ENCODE data around the gene SLC25A21. TPM values are rescaled to one million over a fixed set of nuclear protein-coding genes. Genes with fewer than 3 reads are reported as not detected.
"Not testable (repeated sequence)": the region's sequence is repeated elsewhere in the genome, so short reads cannot be mapped to it uniquely, and the experiment has no call there.

The SLC25A21 gene
- total RNA-seq, 1 experiment from 2014 or later, result 7.1 TPM

GRCh38 chr14:36981832-36982529 lies 190.4 kb downstream of the SLC25A21 start:
- 0 out of 4 replicates have a peak, but pooled peaks cover 2 to 3% of the 10 kb centered on the region in 2 experiments for H3K4me1 Mint-ChIP-seq

GRCh38 chr14:36980413-36980812 lies 192.0 kb downstream of the SLC25A21 start:
- H3K27me3 Mint-ChIP-seq (ENCODE audit: low read depth); H2AK5ac ChIP-seq (ENCODE audit: insufficient read length, low read length): not testable (repeated sequence)
- no CpG with 5 or more reads among the region's 4 CpGs for WGBS (ENCODE audit: extremely low coverage, insufficient read length, low lambda C conversion rate)

More at GRCh38 chr14:36981832-36982529, 190.4 kb downstream of the SLC25A21 start:
- H2BK20ac ChIP-seq (ENCODE audit: low read depth, low read length, poor library complexity, severe bottlenecking), result no peak overlapping the region
- H3K4me1 ChIP-seq (ENCODE audit: insufficient read depth, low read length), result no peaks in the 10 kb centered on the region
- no peak overlapping the region for H2BK15ac ChIP-seq (ENCODE audit: low read depth, low read length)
- TF ChIP-seq, protein P1, sequence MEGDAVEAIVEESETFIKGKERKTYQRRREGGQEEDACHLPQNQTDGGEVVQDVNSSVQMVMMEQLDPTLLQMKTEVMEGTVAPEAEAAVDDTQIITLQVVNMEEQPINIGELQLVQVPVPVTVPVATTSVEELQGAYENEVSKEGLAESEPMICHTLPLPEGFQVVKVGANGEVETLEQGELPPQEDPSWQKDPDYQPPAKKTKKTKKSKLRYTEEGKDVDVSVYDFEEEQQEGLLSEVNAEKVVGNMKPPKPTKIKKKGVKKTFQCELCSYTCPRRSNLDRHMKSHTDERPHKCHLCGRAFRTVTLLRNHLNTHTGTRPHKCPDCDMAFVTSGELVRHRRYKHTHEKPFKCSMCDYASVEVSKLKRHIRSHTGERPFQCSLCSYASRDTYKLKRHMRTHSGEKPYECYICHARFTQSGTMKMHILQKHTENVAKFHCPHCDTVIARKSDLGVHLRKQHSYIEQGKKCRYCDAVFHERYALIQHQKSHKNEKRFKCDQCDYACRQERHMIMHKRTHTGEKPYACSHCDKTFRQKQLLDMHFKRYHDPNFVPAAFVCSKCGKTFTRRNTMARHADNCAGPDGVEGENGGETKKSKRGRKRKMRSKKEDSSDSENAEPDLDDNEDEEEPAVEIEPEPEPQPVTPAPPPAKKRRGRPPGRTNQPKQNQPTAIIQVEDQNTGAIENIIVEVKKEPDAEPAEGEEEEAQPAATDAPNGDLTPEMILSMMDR (conservative IDR thresholded peaks at IDR 0.05), result no peak
- no peak overlapping the region for H2BK120ac ChIP-seq (ENCODE audit: low read depth, low read length, poor library complexity, severe bottlenecking)
- Mint-ChIP-seq H3K36me3 (ENCODE audit: insufficient read depth in 1 of 3, low read depth in 3 of 3) (no peaks in the 10 kb centered on the region), H3K4me3 (no peak overlapping the region), H3K27ac (no peak overlapping the region), H3K9me3 (no peaks in the 10 kb centered on the region), H3K27me3 (ENCODE audit: low read depth) (no peaks in the 10 kb centered on the region)
- no peaks in the 10 kb centered on the region for H3K23me2 ChIP-seq (ENCODE audit: insufficient read length, low read depth, low read length, poor library complexity, severe bottlenecking)
- no peak overlapping the region for H4K8ac ChIP-seq (replicated peaks; ENCODE audit: insufficient read length, low read depth, low read length)
- no peak overlapping the region for H3K18ac ChIP-seq (ENCODE audit: insufficient read length, low read depth, low read length)
- H3K27ac ChIP-seq (ENCODE audit: insufficient read length, low read depth, low read length), result no peak overlapping the region
- no peak overlapping the region for H2BK5ac ChIP-seq (ENCODE audit: insufficient read length, low read length)
- WGBS (ENCODE audit: extremely low coverage, insufficient read length, low lambda C conversion rate), result no CpG with 5 or more reads among the region's 3 CpGs
- no peak overlapping the region for H3K4ac ChIP-seq (ENCODE audit: low read depth, low read length)
- H4K91ac ChIP-seq (ENCODE audit: insufficient read length, low read depth, low read length), result no peak overlapping the region
- no peak overlapping the region for H3K9ac ChIP-seq (ENCODE audit: extremely low read depth, insufficient read length, low read length)
- H3K79me1 ChIP-seq (ENCODE audit: insufficient read depth, low read depth, low read length, poor library complexity, severe bottlenecking), result no peaks in the 10 kb centered on the region
- no peak overlapping the region for H2AK5ac ChIP-seq (ENCODE audit: insufficient read length, low read length)
- H3K56ac ChIP-seq (ENCODE audit: insufficient read length, low read depth, low read length), result no peak overlapping the region
- H4K5ac ChIP-seq (ENCODE audit: insufficient read length, low read depth, low read length), result no peak overlapping the region
- no peak overlapping the region for H3K14ac ChIP-seq (ENCODE audit: insufficient read depth, low read length)
- no peaks in the 10 kb centered on the region for H3K27me3 ChIP-seq (ENCODE audit: insufficient read depth, low read length)
- no peaks in the 10 kb centered on the region for H3K9me3 ChIP-seq (ENCODE audit: control insufficient read depth, low read depth, low read length)
- no peak overlapping the region for H3T11ph ChIP-seq (ENCODE audit: low read length)
- H4K20me1 ChIP-seq (ENCODE audit: control insufficient read depth, insufficient read depth, insufficient read length), result no peaks in the 10 kb centered on the region
- no peak overlapping the region for H3K4me2 ChIP-seq (ENCODE audit: insufficient read depth, insufficient read length, low read length)
- no peaks in the 10 kb centered on the region for H3K79me2 ChIP-seq (ENCODE audit: insufficient read depth, low read length)
- H2AFZ ChIP-seq (ENCODE audit: low read length), result no peak overlapping the region
- no peak overlapping the region for H2BK12ac ChIP-seq (ENCODE audit: insufficient read length, low read depth, low read length)
- no peak overlapping the region for H3K23ac ChIP-seq (ENCODE audit: insufficient read length, low read depth, low read length)
- no peak for DNase-seq

More at GRCh38 chr14:36980413-36980812, 192.0 kb downstream of the SLC25A21 start:
- not testable (repeated sequence) for H3K27ac ChIP-seq (ENCODE audit: insufficient read length, low read depth, low read length); H4K20me1 ChIP-seq (ENCODE audit: control insufficient read depth, insufficient read depth, insufficient read length); H3K14ac ChIP-seq (ENCODE audit: insufficient read depth, low read length); H3K79me1 ChIP-seq (ENCODE audit: insufficient read depth, low read depth, low read length, poor library complexity, severe bottlenecking); H2BK15ac ChIP-seq (ENCODE audit: low read depth, low read length); H3K27me3 ChIP-seq (ENCODE audit: insufficient read depth, low read length); H2BK20ac ChIP-seq (ENCODE audit: low read depth, low read length, poor library complexity, severe bottlenecking); H2BK120ac ChIP-seq (ENCODE audit: low read depth, low read length, poor library complexity, severe bottlenecking); H3K56ac ChIP-seq (ENCODE audit: insufficient read length, low read depth, low read length); H2BK12ac ChIP-seq (ENCODE audit: insufficient read length, low read depth, low read length); H3K79me2 ChIP-seq (ENCODE audit: insufficient read depth, low read length); H3K18ac ChIP-seq (ENCODE audit: insufficient read length, low read depth, low read length); H3K4ac ChIP-seq (ENCODE audit: low read depth, low read length); H3K4me3 Mint-ChIP-seq; H4K8ac ChIP-seq (replicated peaks; ENCODE audit: insufficient read length, low read depth, low read length); DNase-seq; H3K27ac Mint-ChIP-seq; H3K23ac ChIP-seq (ENCODE audit: insufficient read length, low read depth, low read length); H3K4me2 ChIP-seq (ENCODE audit: insufficient read depth, insufficient read length, low read length); H4K5ac ChIP-seq (ENCODE audit: insufficient read length, low read depth, low read length); H2BK5ac ChIP-seq (ENCODE audit: insufficient read length, low read length); H3K4me1 Mint-ChIP-seq; H2AFZ ChIP-seq (ENCODE audit: low read length); H3K9me3 Mint-ChIP-seq; H3K9ac ChIP-seq (ENCODE audit: extremely low read depth, insufficient read length, low read length); H3K9me3 ChIP-seq (ENCODE audit: control insufficient read depth, low read depth, low read length); H4K91ac ChIP-seq (ENCODE audit: insufficient read length, low read depth, low read length); H3K4me1 ChIP-seq (ENCODE audit: insufficient read depth, low read length); H3T11ph ChIP-seq (ENCODE audit: low read length); H3K23me2 ChIP-seq (ENCODE audit: insufficient read length, low read depth, low read length, poor library complexity, severe bottlenecking); H3K36me3 Mint-ChIP-seq (ENCODE audit: insufficient read depth in 1 of 3, low read depth in 3 of 3)

Data from H9 (cell line).